ENCODE measurements around the gene PAFAH2.

PAFAH2 gene

DNA sequence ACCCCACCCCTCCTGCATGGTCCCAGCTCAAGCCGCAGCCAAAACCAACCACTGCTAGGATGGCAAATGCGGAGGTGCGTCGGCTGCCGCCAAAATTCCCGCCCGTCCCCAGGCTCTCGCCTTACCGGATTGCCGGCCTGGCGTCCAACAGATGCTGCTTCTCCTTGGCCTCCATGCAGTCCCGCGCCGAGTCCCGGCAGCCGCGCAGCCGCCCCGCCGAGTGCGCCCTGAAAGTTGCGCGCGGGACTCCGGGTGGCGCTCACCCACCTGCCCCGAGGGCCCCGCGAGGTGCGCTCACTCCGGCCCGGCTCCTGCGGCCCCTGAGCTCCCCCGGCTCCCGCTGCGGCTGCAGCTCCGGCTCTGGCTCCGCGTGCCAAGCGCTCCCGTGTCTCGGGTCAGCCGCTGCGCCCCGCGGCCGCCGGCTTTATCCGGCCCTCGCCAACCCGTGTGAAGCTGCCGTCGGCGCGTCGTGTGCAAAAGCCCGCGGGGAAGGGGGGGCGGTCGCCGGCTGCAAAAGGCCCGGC is 47.9 kb upstream of the PAFAH2 start, which contains the start of gene SLC30A2:
SLC30A2 (minus strand) TSS at position 397 of the 524 bp plus-strand sequence; CDS start at position 175, 222 bp downstream.
- H4K20me1 ChIP-seq (ENCODE audit: insufficient read depth, low read length) = no peaks in the 10 kb centered on the region
- H3K4me1 ChIP-seq (ENCODE audit: low read length) = no peaks in the 10 kb centered on the region
- peaks cover 87% of the 10 kb centered on the region for H3K27me3 ChIP-seq (replicated peaks; ENCODE audit: insufficient read depth, low read length)
- no peaks in the 10 kb centered on the region for H3K9me2 ChIP-seq (replicated peaks; ENCODE audit: insufficient read depth, low read length)
- H2AFZ ChIP-seq (ENCODE audit: low read length) = no peak within 1 kb of the TSS
- no peak within 1 kb of the TSS for H3K4me3 ChIP-seq (ENCODE audit: low read length)
- no peaks in the 10 kb centered on the region for H3F3A ChIP-seq (ENCODE audit: insufficient read depth, low read length)
- H3K79me2 ChIP-seq (ENCODE audit: low read length) = no peaks in the 10 kb centered on the region
- no peaks in the 10 kb centered on the region for H3K36me3 ChIP-seq (replicated peaks; ENCODE audit: insufficient read depth, low read length)
- H3K9me3 ChIP-seq (replicated peaks; ENCODE audit: insufficient read depth, low read length) = no peaks in the 10 kb centered on the region
- TF ChIP-seq CTCF (IDR thresholded peaks at IDR 0.05; ENCODE audit: low read length) (no peak), EZH2phosphoT487 (IDR thresholded peaks at IDR 0.05; ENCODE audit: low read length) (no peak), EZH2 (optimal IDR thresholded peaks at IDR 0.05; ENCODE audit: low read depth, low read length) (no peak)
- DNase-seq = no peak
- no peak within 1 kb of the TSS for H3K9ac ChIP-seq (ENCODE audit: low read length)
- H3K27ac ChIP-seq (ENCODE audit: low read length) = no peak within 1 kb of the TSS
- no peak within 1 kb of the TSS for H3K4me2 ChIP-seq (ENCODE audit: low read depth, low read length)

DNA sequence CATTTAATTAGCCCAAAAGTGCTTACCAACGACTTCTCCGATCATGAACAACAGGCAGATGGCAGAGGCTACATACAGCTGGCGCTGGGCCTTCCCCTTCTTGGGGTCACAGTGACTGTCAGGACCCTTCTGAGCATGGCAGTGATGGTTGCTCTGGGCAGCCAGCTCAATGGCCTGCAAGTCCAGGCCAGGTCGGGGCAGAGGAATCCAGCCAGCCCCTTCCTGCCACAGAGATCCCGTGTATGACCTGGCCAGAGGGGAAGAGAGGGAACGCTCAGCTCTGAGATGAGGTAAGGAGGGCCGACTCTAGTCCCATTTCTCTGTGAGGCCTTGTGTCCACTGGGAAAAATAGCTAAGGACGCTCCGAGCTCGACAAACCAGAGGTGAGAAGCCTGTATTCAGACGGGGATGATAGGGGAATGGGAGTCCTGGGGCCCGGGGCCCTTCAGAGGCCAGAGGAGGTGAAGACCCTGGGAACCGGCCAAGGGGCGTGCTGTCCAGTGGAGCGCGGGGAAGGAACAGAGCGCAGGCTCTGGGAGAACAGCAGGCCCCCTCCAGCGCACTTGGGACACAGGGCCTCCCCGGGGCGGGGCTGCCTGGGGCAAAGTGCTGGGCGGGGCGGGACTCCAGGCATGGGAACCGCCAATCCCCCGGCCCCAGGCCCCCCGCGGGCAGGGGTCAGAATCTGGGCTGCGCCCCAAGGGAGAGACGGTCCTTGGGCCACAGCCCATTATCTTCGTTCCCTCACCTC is 47.3 kb upstream of the PAFAH2 start:
- H2AFZ ChIP-seq (ENCODE audit: low read length) = no peak overlapping the region
- H3K4me2 ChIP-seq (ENCODE audit: low read depth, low read length) = no peak overlapping the region
- peaks cover 88% of the 10 kb centered on the region for H3K27me3 ChIP-seq (replicated peaks; ENCODE audit: insufficient read depth, low read length)
- H3K4me1 ChIP-seq (ENCODE audit: low read length) = no peaks in the 10 kb centered on the region
- TF ChIP-seq EZH2 (optimal IDR thresholded peaks at IDR 0.05; ENCODE audit: low read depth, low read length) (no peak), EZH2phosphoT487 (IDR thresholded peaks at IDR 0.05; ENCODE audit: low read length) (no peak), CTCF (IDR thresholded peaks at IDR 0.05; ENCODE audit: low read length) (no peak)
- no peaks in the 10 kb centered on the region for H3K36me3 ChIP-seq (replicated peaks; ENCODE audit: insufficient read depth, low read length)
- DNase-seq = no peak
- no peaks in the 10 kb centered on the region for H3K9me2 ChIP-seq (replicated peaks; ENCODE audit: insufficient read depth, low read length)
- no peaks in the 10 kb centered on the region for H3K79me2 ChIP-seq (ENCODE audit: low read length)
- no peak overlapping the region for H3K27ac ChIP-seq (ENCODE audit: low read length)
- H3K4me3 ChIP-seq (ENCODE audit: low read length) = no peak overlapping the region
- no peaks in the 10 kb centered on the region for H4K20me1 ChIP-seq (ENCODE audit: insufficient read depth, low read length)
- no peaks in the 10 kb centered on the region for H3K9me3 ChIP-seq (replicated peaks; ENCODE audit: insufficient read depth, low read length)
- no peak overlapping the region for H3K9ac ChIP-seq (ENCODE audit: low read length)
- no peaks in the 10 kb centered on the region for H3F3A ChIP-seq (ENCODE audit: insufficient read depth, low read length)

- Histone ChIP-seq H3K27me3 (replicated peaks; ENCODE audit: insufficient read depth, low read length) (peaks cover 88% of the 10 kb centered on the region), H3K9ac (ENCODE audit: low read length) (no peak overlapping the region), H2AFZ (ENCODE audit: low read length) (no peak overlapping the region), H3K36me3 (replicated peaks; ENCODE audit: insufficient read depth, low read length) (no peaks in the 10 kb centered on the region), H3K4me3 (ENCODE audit: low read length) (no peak overlapping the region), H3F3A (ENCODE audit: insufficient read depth, low read length) (no peaks in the 10 kb centered on the region), H3K9me3 (replicated peaks; ENCODE audit: insufficient read depth, low read length) (no peaks in the 10 kb centered on the region), H3K4me2 (ENCODE audit: low read depth, low read length) (no peak overlapping the region), H4K20me1 (ENCODE audit: insufficient read depth, low read length) (no peaks in the 10 kb centered on the region), H3K79me2 (ENCODE audit: low read length) (no peaks in the 10 kb centered on the region), H3K27ac (ENCODE audit: low read length) (no peak overlapping the region), H3K9me2 (replicated peaks; ENCODE audit: insufficient read depth, low read length) (no peaks in the 10 kb centered on the region), H3K4me1 (ENCODE audit: low read length) (no peaks in the 10 kb centered on the region)
- TF ChIP-seq EZH2phosphoT487 (IDR thresholded peaks at IDR 0.05; ENCODE audit: low read length) (no peak), CTCF (IDR thresholded peaks at IDR 0.05; ENCODE audit: low read length) (no peak), EZH2 (optimal IDR thresholded peaks at IDR 0.05; ENCODE audit: low read depth, low read length) (no peak)
- no peak for DNase-seq
Observed at GRCh38 chr1:26044414-26044813, 46.6 kb upstream of the PAFAH2 start.
